Small intestine (tissue), 7 donors: ENCODE data around the gene KRT33A. TPM values are rescaled to one million over a fixed set of nuclear protein-coding genes. Genes with fewer than 3 reads are reported as not detected.
A peak's percentile ranks its signal among the peaks of the same experiment; 100 is the strongest.

Experiments used
- DNase-seq, 2 donors: peaks; one replicate each; pipeline versions ENCODE4 v3.0.0 to v3.0.0-alpha.2; 2013
- FAIRE-seq: peaks from 2 replicates; lab custom pipeline; 2012; peaks lifted over from hg19 to GRCh38; lab: Jason Lieb, UNC
- H3K27ac ChIP-seq, 3 donors: one replicate each; pipeline ENCODE4 v1.5.1; 2013; ENCODE audit warnings: low read length in 2 of 3, mild to moderate bottlenecking in 2 of 3, control low read depth in 1 of 3, inconsistent platforms in 1 of 3, low read depth in 1 of 3, moderate library complexity in 1 of 3
- H3K27me3 ChIP-seq, 3 donors: one replicate each; pipeline ENCODE4 v1.6.1; 2013; ENCODE audit warnings: low read length in 3 of 3, inconsistent platforms in 1 of 3; ENCODE audit not compliant: control insufficient read depth in 3 of 3, insufficient read depth in 3 of 3
- H3K36me3 ChIP-seq, 3 donors: one replicate each; pipeline ENCODE4 v1.6.1; 2013; ENCODE audit warnings: low read length in 3 of 3, inconsistent platforms in 1 of 3, low read depth in 1 of 3, mild to moderate bottlenecking in 1 of 3, moderate library complexity in 1 of 3; ENCODE audit not compliant: control insufficient read depth in 3 of 3, insufficient read depth in 2 of 3
- H3K4me1 ChIP-seq, 3 donors: one replicate each; pipeline ENCODE4 v1.6.1; 2013; ENCODE audit warnings: low read length in 2 of 3, inconsistent platforms in 1 of 3, low read depth in 1 of 3, mild to moderate bottlenecking in 1 of 3, moderate library complexity in 1 of 3; ENCODE audit not compliant: control insufficient read depth in 3 of 3, insufficient read depth in 2 of 3
- H3K4me3 ChIP-seq, 3 donors: one replicate each; pipeline ENCODE4 v1.5.1; 2013; ENCODE audit warnings: low read length in 3 of 3, control low read depth in 1 of 3, inconsistent platforms in 1 of 3, low read depth in 1 of 3, mild to moderate bottlenecking in 1 of 3, moderate library complexity in 1 of 3
- H3K9me3 ChIP-seq, 2 donors: one replicate each; pipeline ENCODE4 v1.6.1; 2013; ENCODE audit warnings: low read depth in 1 of 2, low read length in 1 of 2; ENCODE audit not compliant: control insufficient read depth in 2 of 2, insufficient read depth in 1 of 2
- WGBS, 3 donors: extraction: QIAGEN DNeasy Blood & Tissue Kit; methylation state at CpG; one replicate each; pipeline ENCODE4 v1.1.7; 2013; 5-methylcytosine and 5-hydroxymethylcytosine counted together
- polyA plus RNA-seq, 4 donors: library from polyadenylated mRNA; stranded (reverse) in 3 of 4; unstranded in 1 of 4; fragments of 200-250 nt in 3 of 4; fragments of 120-200 nt in 1 of 4; gene quantifications; one replicate each; pipeline versions ENCODE4 v1.2.1 to v1.2.3, GENCODE V29; 2013
- donor health status: healthy with polysubstance abuse.
- donor health status: control.
- donor health status: control.
- donor health status: Bipolar disorder and iron deficiency.
- donor health status: healthy.

The KRT33A gene
- polyA plus RNA-seq, 4 donors: not detected

DNA sequence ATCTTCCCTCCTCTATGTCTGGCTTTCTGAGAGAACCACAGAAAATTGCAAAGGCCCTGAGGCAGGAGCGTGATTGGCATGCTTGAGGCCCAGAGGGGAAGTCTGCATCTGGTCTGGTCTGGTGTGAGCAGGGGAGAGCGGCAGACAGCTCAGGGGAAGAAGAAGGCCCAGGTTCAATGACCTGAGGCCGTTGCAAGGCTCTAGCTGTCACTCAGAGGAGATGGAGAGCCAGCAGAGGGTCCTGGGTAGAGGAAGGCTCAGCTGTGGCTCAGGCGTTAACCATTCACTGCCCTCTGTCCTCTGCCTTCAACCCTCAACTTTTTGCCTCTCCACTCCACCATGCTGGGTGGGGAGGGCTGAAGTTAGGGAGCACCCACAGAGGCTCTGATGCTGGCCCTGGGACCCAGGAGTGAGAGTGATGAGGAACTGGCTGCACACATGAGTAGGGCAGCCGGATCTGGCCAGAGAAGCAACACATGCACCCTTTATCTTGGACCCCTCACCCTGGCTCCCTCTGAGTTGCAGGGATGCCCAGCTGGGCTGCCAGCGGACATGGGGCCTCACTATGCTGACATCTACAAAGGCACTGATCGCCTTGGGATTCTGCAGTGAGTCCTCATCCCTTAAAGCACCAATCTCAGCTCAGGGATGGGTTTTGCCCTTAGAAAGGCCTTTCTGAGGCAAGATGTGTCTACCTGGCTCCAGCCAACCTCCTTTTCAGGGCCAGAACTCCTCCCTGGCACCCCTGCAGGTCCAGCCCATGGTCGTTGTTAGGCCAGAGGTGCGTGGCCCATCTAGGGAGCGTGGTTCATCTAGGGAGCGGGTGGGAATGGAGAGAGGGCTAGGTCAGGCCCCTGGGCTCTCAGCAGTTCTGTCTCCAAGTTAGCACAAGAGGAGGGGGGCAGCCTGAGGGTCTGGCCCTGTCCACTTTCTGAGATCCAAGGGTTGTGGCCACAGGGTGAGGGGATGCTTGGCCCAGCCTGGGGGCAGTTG, 27.4 kb downstream of the KRT33A start:
- WGBS, 3 donors: 85 to 88% (median 88%) methylated on average over 11 of the region's 11 CpGs
- FAIRE-seq: no peak
- H3K4me1 ChIP-seq: no peaks in the 10 kb centered on the region
- DNase-seq: no peak
- no peaks in the 10 kb centered on the region for H3K27me3 ChIP-seq
- no peak overlapping the region for H3K4me3 ChIP-seq
- no peak overlapping the region for H3K27ac ChIP-seq
- H3K36me3 ChIP-seq: no peaks in the 10 kb centered on the region
- no peaks in the 10 kb centered on the region for H3K9me3 ChIP-seq

DNA sequence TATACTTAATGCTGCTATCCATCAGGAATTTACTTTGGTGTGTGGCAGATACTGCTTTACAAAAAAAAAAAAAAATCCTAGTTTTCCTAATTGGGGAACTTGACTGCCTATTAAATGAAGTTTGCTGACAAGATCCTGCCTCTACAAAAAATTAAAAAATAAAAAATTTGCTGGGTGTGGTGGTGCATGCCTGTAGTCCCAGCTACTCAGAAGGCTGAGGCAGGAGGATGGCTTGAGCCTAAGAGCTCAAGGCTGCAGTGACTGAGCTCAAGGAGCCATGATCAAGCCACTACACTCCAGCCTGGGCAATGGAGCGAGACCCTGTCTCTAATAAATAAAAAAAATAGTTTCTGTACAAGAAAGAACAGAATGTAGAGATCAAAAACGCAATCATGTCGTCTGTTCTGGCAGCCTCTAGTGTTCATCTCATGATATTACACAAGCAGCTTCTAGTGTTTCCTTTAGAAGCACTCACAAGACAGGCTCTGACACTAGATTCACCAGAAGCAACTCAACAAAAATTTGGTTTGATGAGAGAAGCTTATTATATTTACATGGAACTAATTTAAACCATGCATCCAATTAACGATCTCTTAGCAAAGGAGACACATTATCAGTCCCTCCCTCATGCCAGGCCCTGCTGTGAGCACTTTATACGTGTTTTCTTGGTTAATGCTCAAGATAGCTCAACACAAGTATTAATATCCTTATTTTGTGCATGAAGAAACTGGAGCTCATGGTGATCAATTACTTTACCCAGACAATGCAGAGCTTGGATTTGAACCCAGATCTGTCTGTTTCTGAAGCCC, 28.3 kb downstream of the KRT33A start:
- H3K27me3 ChIP-seq: no peaks in the 10 kb centered on the region
- no peaks in the 10 kb centered on the region for H3K9me3 ChIP-seq
- H3K27ac ChIP-seq: no peak overlapping the region
- H3K4me1 ChIP-seq: no peaks in the 10 kb centered on the region
- H3K36me3 ChIP-seq: no peaks in the 10 kb centered on the region
- peak; percentile 45 to 54 for DNase-seq
- no peak overlapping the region for H3K4me3 ChIP-seq
- no peak for FAIRE-seq
- WGBS, 3 donors: 30 to 35% (median 31%) methylated on average over 5 of the region's 5 CpGs

DNA sequence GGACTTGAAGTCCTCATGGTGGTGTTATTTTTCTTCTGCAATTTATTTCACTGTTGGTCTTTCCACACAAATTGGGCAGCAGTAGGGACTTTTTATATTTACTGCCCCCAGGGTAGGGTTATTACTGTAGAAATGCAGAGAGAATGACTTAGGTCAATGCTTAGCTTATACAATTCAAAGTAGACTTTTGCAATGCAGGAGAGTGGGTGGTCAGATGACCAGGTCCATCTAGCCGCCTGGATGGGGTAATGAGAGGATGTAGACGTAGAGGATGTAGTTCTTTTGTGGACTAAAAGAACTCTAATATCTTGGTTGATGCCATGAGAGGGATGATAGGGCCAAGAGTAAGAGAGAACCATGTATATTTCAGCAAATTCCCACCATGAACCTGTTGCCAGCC, 32.4 kb downstream of the KRT33A start:
- Histone ChIP-seq H3K27me3 (peaks cover 0 to 5% (median 2%) of the 10 kb centered on the region in 3 donors), H3K4me3 (no peak overlapping the region), H3K36me3 (no peaks in the 10 kb centered on the region), H3K9me3 (no peaks in the 10 kb centered on the region), H3K4me1 (no peaks in the 10 kb centered on the region), H3K27ac (no peak overlapping the region)
- no peak for DNase-seq
- FAIRE-seq: no peak
- 48 to 84% (median 49%) methylated on average over 2 of the region's 2 CpGs for WGBS, 3 donors

GRCh38 chr17:41315814-41316445, 34.7 kb downstream of the KRT33A start:
- H3K36me3 ChIP-seq: no peaks in the 10 kb centered on the region
- FAIRE-seq (no peak), DNase-seq (no peak)
- no peak overlapping the region for H3K4me3 ChIP-seq
- H3K9me3 ChIP-seq: no peaks in the 10 kb centered on the region
- H3K27me3 ChIP-seq: peaks cover 0 to 11% (median 5%) of the 10 kb centered on the region in 3 donors
- H3K27ac ChIP-seq: no peak overlapping the region
- WGBS, 3 donors: 71 to 75% (median 74%) methylated on average over 17 of the region's 17 CpGs
- no peaks in the 10 kb centered on the region for H3K4me1 ChIP-seq

DNA sequence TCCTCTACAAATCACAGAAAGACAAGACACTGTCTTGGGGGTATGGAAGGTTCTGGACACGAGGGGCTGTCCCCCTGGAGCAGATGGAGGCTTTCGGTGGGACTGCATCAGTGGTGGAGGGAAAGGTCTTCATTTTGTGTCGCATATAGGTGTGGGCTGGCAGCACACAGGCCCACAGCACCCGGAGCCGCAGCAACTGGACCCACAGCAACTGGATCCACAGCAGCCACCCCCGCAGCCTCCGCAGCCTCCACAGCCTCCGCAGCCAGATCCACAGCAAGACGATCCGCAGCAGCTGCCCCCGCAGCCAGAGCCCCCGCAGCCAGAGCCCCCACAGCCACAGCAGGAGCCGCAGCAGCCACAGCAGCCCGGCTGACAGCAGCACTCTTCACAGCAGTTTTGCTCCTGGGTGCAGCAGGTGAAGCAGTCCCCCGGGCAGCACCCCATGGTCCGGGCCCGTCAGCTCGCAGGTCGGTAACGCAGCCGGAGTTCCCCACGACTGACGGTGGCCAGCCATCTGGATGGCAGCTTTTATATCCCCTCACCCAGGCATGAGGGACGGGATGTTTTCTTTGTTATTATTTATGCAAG, 35.3 kb downstream of the KRT33A start, which contains the start of gene KRTAP17-1:
TSS of gene KRTAP17-1 (minus strand) at position 507 of the 591 bp plus-strand sequence. CDS start at position 447, 60 bp downstream.
- Histone ChIP-seq H3K9me3 (no peaks in the 10 kb centered on the region), H3K27me3 (peaks cover 0 to 11% (median 7%) of the 10 kb centered on the region in 3 donors), H3K4me3 (no peak within 1 kb of the TSS), H3K4me1 (no peaks in the 10 kb centered on the region), H3K36me3 (no peaks in the 10 kb centered on the region), H3K27ac (no peak within 1 kb of the TSS)
- DNase-seq (no peak), FAIRE-seq (no peak)
- WGBS, 3 donors: 80 to 87% (median 83%) methylated on average over 22 to 24 of the region's 24 CpGs

DNA sequence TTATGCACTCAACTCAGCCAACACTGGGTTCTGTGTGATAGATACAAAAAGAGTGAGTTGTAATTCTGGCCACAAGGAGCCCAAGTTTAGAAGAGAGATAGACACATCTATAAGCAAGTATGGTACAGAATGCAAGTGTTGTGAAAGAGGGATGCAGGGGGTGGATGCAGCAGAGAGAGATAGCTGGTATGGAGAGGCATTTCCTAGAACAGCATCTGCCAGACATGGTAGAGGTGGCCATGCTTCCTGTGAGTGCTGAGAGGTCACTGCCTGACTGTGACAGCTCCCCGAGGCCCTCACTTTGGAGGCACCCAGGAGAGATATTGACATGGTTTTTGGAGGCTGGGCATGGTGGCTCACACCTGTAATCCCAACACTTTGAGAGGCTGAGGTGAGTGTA, 39.5 kb downstream of the KRT33A start:
- FAIRE-seq: no peak
- no peaks in the 10 kb centered on the region for H3K4me1 ChIP-seq
- WGBS, 3 donors: 75 to 93% (median 88%) methylated on average over 1 of the region's 1 CpG

GRCh38 chr17:41308918-41309359, 41.7 kb downstream of the KRT33A start, which contains the start of gene KRTAP16-1:
Gene KRTAP16-1 (minus strand): TSS chr17:41309309. CDS start chr17:41309253, 56 bp downstream.
- DNase-seq (no peak), FAIRE-seq (no peak)
- H3K27ac ChIP-seq: peak within 1 kb of the TSS in 1 of 3 donors; percentile 65
- H3K4me3 ChIP-seq: no peak within 1 kb of the TSS
- WGBS, 3 donors: 55 to 72% (median 65%) methylated on average over 7 of the region's 7 CpGs
- H3K9me3 ChIP-seq: no peaks in the 10 kb centered on the region
- no peaks in the 10 kb centered on the region for H3K4me1 ChIP-seq
- no peaks in the 10 kb centered on the region for H3K36me3 ChIP-seq
- H3K27me3 ChIP-seq: peaks cover 0 to 21% (median 6%) of the 10 kb centered on the region in 3 donors

More for the DNA sequence above, 39.5 kb downstream of the KRT33A start:
- Histone ChIP-seq H3K36me3 (no peaks in the 10 kb centered on the region), H3K27me3 (peaks cover 0 to 21% (median 11%) of the 10 kb centered on the region in 3 donors), H3K9me3 (no peaks in the 10 kb centered on the region), H3K27ac (no peak overlapping the region), H3K4me3 (no peak overlapping the region)
- no peak for DNase-seq
